Fibroblast of skin of left quadriceps (primary cell): ENCODE results near the gene MAN2B2.
"Not testable (repeated sequence)": the region's sequence is repeated elsewhere in the genome, so short reads cannot be mapped to it uniquely, and the experiment has no call there.

Experiments
- DNase-seq, 2 experiments: peaks; one replicate each; pipeline ENCODE4 v3.0.0-alpha.2; 2013; ENCODE audit warnings: low read depth in 2 of 2

MAN2B2 gene

GRCh38 chr4:6672541-6673190 lies 97.7 kb downstream of the MAN2B2 start:
- DNase-seq: not testable (repeated sequence)
